GM04504 (cell line): Measurements from ENCODE around the gene SORCS1.

Source experiments
- DNase-seq: peaks from one replicate; pipeline ENCODE4 v3.0.0-alpha.2; 2012; ENCODE audit warnings: low read depth

The SORCS1 gene

GRCh38 chr10:107104026-107104652, 60.4 kb downstream of the SORCS1 start:
- no peak for DNase-seq

GRCh38 chr10:107103174-107104025, 61.1 kb downstream of the SORCS1 start:
- DNase-seq: no peak

GRCh38 chr10:107098326-107098725, 66.2 kb downstream of the SORCS1 start:
- DNase-seq: no peak

GRCh38 chr10:107094824-107095522, 69.5 kb downstream of the SORCS1 start:
- DNase-seq: no peak

GRCh38 chr10:107092321-107092720, 72.2 kb downstream of the SORCS1 start:
- no peak for DNase-seq

GRCh38 chr10:107091126-107091525, 73.4 kb downstream of the SORCS1 start:
- no peak for DNase-seq

GRCh38 chr10:107085665-107086525, 78.6 kb downstream of the SORCS1 start:
- no peak for DNase-seq

GRCh38 chr10:107083388-107084009, 81.0 kb downstream of the SORCS1 start:
- DNase-seq: no peak

- no peak for DNase-seq
Observed at GRCh38 chr10:107081644-107082043, 82.9 kb downstream of the SORCS1 start.

- no peak for DNase-seq
Observed at GRCh38 chr10:107075117-107075516, 89.4 kb downstream of the SORCS1 start.

GRCh38 chr10:107072786-107073185, 91.7 kb downstream of the SORCS1 start:
- DNase-seq: no peak

- DNase-seq: no peak
Observed at GRCh38 chr10:107072028-107072427, 92.5 kb downstream of the SORCS1 start.

GRCh38 chr10:107071301-107071700, 93.2 kb downstream of the SORCS1 start:
- no peak for DNase-seq

GRCh38 chr10:107067843-107068242, 96.7 kb downstream of the SORCS1 start:
- no peak for DNase-seq

GRCh38 chr10:107064075-107064474, 100.4 kb downstream of the SORCS1 start:
- DNase-seq: no peak

GRCh38 chr10:107059872-107060271, 104.6 kb downstream of the SORCS1 start:
- no peak for DNase-seq

- no peak for DNase-seq
Observed at GRCh38 chr10:107059068-107059804, 105.3 kb downstream of the SORCS1 start.

GRCh38 chr10:107058331-107058730, 106.2 kb downstream of the SORCS1 start:
- no peak for DNase-seq

- no peak for DNase-seq
Observed at GRCh38 chr10:107056182-107056581, 108.3 kb downstream of the SORCS1 start.

- no peak for DNase-seq
Observed at GRCh38 chr10:107054469-107055156, 109.9 kb downstream of the SORCS1 start.
